B cell (primary cell): ENCODE results near the gene PHC2. TPM values are rescaled to one million over a fixed set of nuclear protein-coding genes. Genes with fewer than 3 reads are reported as not detected.

Source experiments
- ATAC-seq: fragments of 200-7000 bp; cut with Tn5 transposase; one replicate; pipeline ENCODE4 v1.10.0; 2021; ENCODE audit warnings: low read depth, mild to moderate bottlenecking, moderate number of reproducible peaks, moderate library complexity
- CTCF ChIA-PET: fragments of 350-600 bp; sonication (Branson Sonifier 250); formaldehyde crosslinking; loops from one replicate; lab custom pipeline; 2021; ENCODE audit warnings: antibody characterized with exemption, inconsistent platforms; lab: Charles Lee
- POLR2A ChIA-PET: fragments of 350-600 bp; sonication (Branson Sonifier 250); formaldehyde crosslinking; loops from one replicate; lab custom pipeline; 2021; ENCODE audit warnings: antibody characterized with exemption; lab: Charles Lee
- DNase-seq: peaks from one replicate; pipeline ENCODE4 v3.0.0; 2013
- H2AFZ ChIP-seq: 2 replicates; pipeline ENCODE4 v1.6.1; 2012; ENCODE audit warnings: mild to moderate bottlenecking, low read depth, low read length; ENCODE audit not compliant: insufficient read depth, poor library complexity, severe bottlenecking
- H3K27ac ChIP-seq, 2 donors: 1 replicate in 1 of 2; 2 replicates in 1 of 2; pipeline ENCODE4 v1.5.1; 2012 to 2013; ENCODE audit warnings: low read length in 2 of 2, mild to moderate bottlenecking in 2 of 2, moderate library complexity in 1 of 2
- H3K27me3 ChIP-seq, 4 experiments: fragments of 200-600 bp in 1 of 4; sonication (generic) in 1 of 4; replicated peaks in 1 of 4; 1 replicate in 2 of 4; 2 replicates in 2 of 4; pipeline versions ENCODE4 v1.6.1 to v1.7.0; 2013 to 2016; ENCODE audit warnings: low read length in 3 of 4, mild to moderate bottlenecking in 2 of 4, mixed read lengths in 1 of 4, moderate library complexity in 1 of 4; ENCODE audit not compliant: insufficient read depth in 4 of 4, control insufficient read depth in 3 of 4; ENCODE audit errors: control extremely low read depth in 1 of 4
- H3K36me3 ChIP-seq, 2 experiments: replicated peaks in 1 of 2; 1 replicate in 1 of 2; 2 replicates in 1 of 2; pipeline versions ENCODE4 v1.6.1 to v1.7.1; 2013; ENCODE audit warnings: low read length in 1 of 2; ENCODE audit not compliant: insufficient read depth in 2 of 2, control insufficient read depth in 1 of 2; ENCODE audit errors: control extremely low read depth in 1 of 2, extremely low read depth in 1 of 2
- H3K4me1 ChIP-seq, 2 donors: fragments of 200-600 bp in 1 of 2; sonication (generic) in 1 of 2; 1 replicate in 1 of 2; 2 replicates in 1 of 2; pipeline versions ENCODE4 v1.5.1 to v1.6.1; 2013 to 2017; ENCODE audit warnings: low read length in 2 of 2; ENCODE audit not compliant: control insufficient read depth in 2 of 2, insufficient read depth in 2 of 2
- H3K4me2 ChIP-seq: replicated peaks from 2 replicates; pipeline ENCODE3; 2012; ENCODE audit warnings: mild to moderate bottlenecking, low read depth, low read length; ENCODE audit not compliant: poor library complexity, severe bottlenecking
- H3K4me3 ChIP-seq, 5 experiments: fragments of 200-600 bp in 1 of 5; sonication (generic) in 1 of 5; 1 replicate in 3 of 5; 2 replicates in 2 of 5; pipeline versions ENCODE4 v1.5.1 to v1.7.0; 2011 to 2016; ENCODE audit warnings: low read length in 4 of 5, mild to moderate bottlenecking in 4 of 5, low read depth in 2 of 5, control low read depth in 1 of 5, moderate library complexity in 1 of 5; ENCODE audit not compliant: insufficient read depth in 1 of 5; ENCODE audit errors: control extremely low read depth in 1 of 5, extremely low read depth in 1 of 5
- H3K79me2 ChIP-seq: fragments of 200-600 bp; sonication (generic); one replicate; pipeline ENCODE4 v1.6.0; 2016; ENCODE audit warnings: low read length; ENCODE audit not compliant: control insufficient read depth, insufficient read depth
- H3K9ac ChIP-seq: fragments of 200-600 bp; sonication (generic); 2 replicates; pipeline ENCODE4 v1.6.1; 2017; ENCODE audit warnings: mild to moderate bottlenecking, low read length, moderate library complexity
- H3K9me3 ChIP-seq, 3 donors: one replicate each; pipeline versions ENCODE4 v1.6.1 to v1.7.1; 2013; ENCODE audit warnings: low read length in 2 of 3; ENCODE audit not compliant: control insufficient read depth in 2 of 3, insufficient read depth in 1 of 3; ENCODE audit errors: control extremely low read depth in 1 of 3
- H4K20me1 ChIP-seq: 2 replicates; pipeline ENCODE4 v1.6.0; 2012; ENCODE audit warnings: mild to moderate bottlenecking, low read length; ENCODE audit not compliant: insufficient read depth, control insufficient read depth, poor library complexity, severe bottlenecking
- H3K27ac Mint-ChIP-seq: one replicate; pipeline ENCODE4 v1.8.0; 2021; ENCODE audit warnings: mixed read lengths
- H3K27me3 Mint-ChIP-seq: one replicate; pipeline ENCODE4 v1.8.0; 2021; ENCODE audit warnings: mixed read lengths
- H3K4me1 Mint-ChIP-seq: one replicate; pipeline ENCODE4 v1.8.0; 2021; ENCODE audit warnings: mixed read lengths
- H3K4me3 Mint-ChIP-seq: one replicate; pipeline ENCODE4 v1.8.0; 2021; ENCODE audit warnings: mixed read lengths
- H3K9me3 Mint-ChIP-seq: one replicate; pipeline ENCODE4 v1.8.0; 2022; ENCODE audit warnings: mixed read lengths; ENCODE audit not compliant: insufficient read depth
- EZH2 ChIP-seq: IDR thresholded peaks from 2 replicates; pipeline ENCODE4 v1.6.1; 2012; ENCODE audit warnings: borderline replicate concordance, low read depth, mild to moderate bottlenecking, moderate library complexity, low read length; ENCODE audit not compliant: insufficient read depth, poor library complexity, severe bottlenecking
- WGBS: methylation state at CpG from one replicate; pipeline ENCODE4 v1.1.5; 2013; ENCODE audit warnings: missing lambda C conversion rate; ENCODE audit not compliant: insufficient coverage; 5-methylcytosine and 5-hydroxymethylcytosine counted together
- intact Hi-C: fragments of 100-400 bp; cut with micrococcal nuclease; formaldehyde crosslinking; loops from one replicate; pipeline ENCODE4 v1.10.0; 2022
- polyA plus RNA-seq: library from polyadenylated mRNA; depleted of rRNA; stranded (reverse); fragments of >200 nt; gene quantifications from 2 replicates; pipeline ENCODE4 v1.2.3, GENCODE V29; 2012
- total RNA-seq, 2 donors: library from RNA; stranded (reverse); fragments of 120-200 nt in 1 of 2; gene quantifications; 1 replicate in 1 of 2; 2 replicates in 1 of 2; pipeline versions ENCODE4 v1.2.3 to v1.2.4, GENCODE V29; 2013 to 2022
- TF ChIP-seq, protein P1 (sequence below): fragments of 200-600 bp; IDR thresholded peaks from one replicate; pipeline ENCODE4 v1.8.0; 2022; ENCODE audit warnings: antibody characterized with exemption, mild to moderate bottlenecking

Gene PHC2
- total and polyA plus RNA-seq, 2 donors (not counting 1 experiment from before 2014, with no cell fraction given): 23.1 to 23.4 TPM

DNA sequence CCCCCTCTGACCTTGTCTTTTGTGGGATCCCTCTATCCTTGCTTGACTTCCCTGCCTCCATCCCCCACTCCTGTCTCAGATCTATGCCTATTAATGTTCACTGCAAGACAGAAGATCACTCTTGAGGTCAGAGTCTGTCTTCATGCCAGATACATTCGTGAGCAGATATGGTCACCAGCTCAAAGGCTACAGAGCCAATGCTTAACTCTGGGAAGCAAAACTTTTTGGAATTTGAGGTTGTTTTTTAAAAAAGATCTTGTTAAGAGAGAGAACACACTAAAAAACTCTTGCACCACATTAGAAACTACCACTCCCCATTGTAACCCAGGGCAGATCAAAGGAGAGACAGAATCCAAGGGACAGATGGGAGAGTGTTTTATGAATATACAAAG lies 92.9 kb downstream of the PHC2 start:
- no peak overlapping the region for H2AFZ ChIP-seq
- ATAC-seq: no peak
- no peaks in the 10 kb centered on the region for H3K9me3 ChIP-seq
- Mint-ChIP-seq H3K4me1 (peaks cover 24% of the 10 kb centered on the region), H3K27ac (no peak overlapping the region), H3K9me3 (no peaks in the 10 kb centered on the region), H3K4me3 (no peak overlapping the region), H3K27me3 (no peaks in the 10 kb centered on the region)
- H3K4me2 ChIP-seq: no peak overlapping the region
- no peak overlapping the region for H3K9ac ChIP-seq
- TF ChIP-seq EZH2: no peak
- TF ChIP-seq, protein P1, sequence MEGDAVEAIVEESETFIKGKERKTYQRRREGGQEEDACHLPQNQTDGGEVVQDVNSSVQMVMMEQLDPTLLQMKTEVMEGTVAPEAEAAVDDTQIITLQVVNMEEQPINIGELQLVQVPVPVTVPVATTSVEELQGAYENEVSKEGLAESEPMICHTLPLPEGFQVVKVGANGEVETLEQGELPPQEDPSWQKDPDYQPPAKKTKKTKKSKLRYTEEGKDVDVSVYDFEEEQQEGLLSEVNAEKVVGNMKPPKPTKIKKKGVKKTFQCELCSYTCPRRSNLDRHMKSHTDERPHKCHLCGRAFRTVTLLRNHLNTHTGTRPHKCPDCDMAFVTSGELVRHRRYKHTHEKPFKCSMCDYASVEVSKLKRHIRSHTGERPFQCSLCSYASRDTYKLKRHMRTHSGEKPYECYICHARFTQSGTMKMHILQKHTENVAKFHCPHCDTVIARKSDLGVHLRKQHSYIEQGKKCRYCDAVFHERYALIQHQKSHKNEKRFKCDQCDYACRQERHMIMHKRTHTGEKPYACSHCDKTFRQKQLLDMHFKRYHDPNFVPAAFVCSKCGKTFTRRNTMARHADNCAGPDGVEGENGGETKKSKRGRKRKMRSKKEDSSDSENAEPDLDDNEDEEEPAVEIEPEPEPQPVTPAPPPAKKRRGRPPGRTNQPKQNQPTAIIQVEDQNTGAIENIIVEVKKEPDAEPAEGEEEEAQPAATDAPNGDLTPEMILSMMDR: no peak
- ChIA-PET POLR2A (no interaction called here), CTCF (no interaction called here)
- H3K4me3 ChIP-seq: no peak overlapping the region
- intact Hi-C loops: no loop called here
- WGBS: 100% methylated on average over 1 of the region's 1 CpG
- DNase-seq: no peak
- peaks cover 59% of the 10 kb centered on the region for H3K79me2 ChIP-seq
- H3K4me1 ChIP-seq: peaks cover 11 to 14% of the 10 kb centered on the region in 2 donors
- H3K27ac ChIP-seq: no peak overlapping the region
- peaks cover 74% of the 10 kb centered on the region for H4K20me1 ChIP-seq
- peaks cover 0 to 18% of the 10 kb centered on the region in 2 experiments for H3K36me3 ChIP-seq
- H3K27me3 ChIP-seq: no peaks in the 10 kb centered on the region

GRCh38 chr1:33337441-33337840 lies 93.5 kb downstream of the PHC2 start:
- Histone ChIP-seq H2AFZ (no peak overlapping the region), H3K4me3 (no peak overlapping the region), H3K4me2 (no peak overlapping the region), H3K9me3 (no peaks in the 10 kb centered on the region), H3K27me3 (no peaks in the 10 kb centered on the region), H3K27ac (no peak overlapping the region), H3K36me3 (peaks cover 0 to 22% of the 10 kb centered on the region in 2 experiments), H3K79me2 (peaks cover 53% of the 10 kb centered on the region), H3K9ac (no peak overlapping the region), H3K4me1 (peaks cover 6 to 10% of the 10 kb centered on the region in 2 donors), H4K20me1 (peaks cover 74% of the 10 kb centered on the region)
- CTCF ChIA-PET: interaction anchor here (1.4 kb wide), 1 partner anchor 42 kb away, joined by 8 read pairs; no protein-coding TSS in a partner anchor
- no peak for DNase-seq
- Mint-ChIP-seq H3K27ac (no peak overlapping the region), H3K4me3 (no peak overlapping the region), H3K4me1 (peaks cover 20% of the 10 kb centered on the region), H3K9me3 (no peaks in the 10 kb centered on the region), H3K27me3 (no peaks in the 10 kb centered on the region)
- intact Hi-C loops: no loop called here
- POLR2A ChIA-PET: no interaction called here
- 96% methylated on average over 5 of the region's 6 CpGs for WGBS
- TF ChIP-seq, protein P1: no peak
- no peak for TF ChIP-seq EZH2
- no peak for ATAC-seq
